ENCODE measurements around the gene SLC25A36.
A peak's percentile ranks its signal among the peaks of the same experiment; 100 is the strongest.

Gene SLC25A36

GRCh38 chr3:140903196-140903595 is 38.4 kb upstream of the SLC25A36 start:
- TF ChIP-seq REST (IDR thresholded peaks at IDR 0.05; ENCODE audit: insufficient read depth in 1 of 2, low read depth in 2 of 2, low read length in 2 of 2) (no peak), TAF1 (IDR thresholded peaks at IDR 0.05; ENCODE audit: borderline replicate concordance, insufficient read depth, low read length) (no peak), FOXP2 (optimal IDR thresholded peaks at IDR 0.05; ENCODE audit: borderline replicate concordance, extremely low read depth, extremely low read length, insufficient read depth) (no peak), SIN3A (IDR thresholded peaks at IDR 0.05; ENCODE audit: borderline replicate concordance, insufficient read depth, low read length) (no peak), POLR2AphosphoS5 (IDR thresholded peaks at IDR 0.05; ENCODE audit: low read depth, low read length) (no peak)

DNA sequence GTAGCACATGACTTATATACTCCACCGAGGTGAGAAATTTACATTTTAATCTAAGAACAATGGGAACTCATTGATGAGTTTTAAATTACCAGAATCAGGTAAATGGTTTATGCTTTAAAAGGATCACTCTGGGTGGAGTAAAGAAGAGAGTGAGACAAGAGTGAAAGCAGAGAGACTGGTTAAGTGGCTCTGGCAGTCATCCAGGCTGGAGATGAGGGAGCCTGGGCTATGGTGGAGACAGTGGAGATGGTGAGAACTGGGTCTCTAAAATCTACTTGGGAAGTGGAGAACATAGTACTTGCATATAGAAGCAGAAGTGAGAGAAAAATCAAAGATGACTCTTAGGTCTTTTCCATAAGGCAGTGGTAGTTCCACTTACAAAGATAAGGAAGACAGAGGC is 37.1 kb upstream of the SLC25A36 start:
- no peak for TF ChIP-seq POLR2AphosphoS5 (IDR thresholded peaks at IDR 0.05; ENCODE audit: low read depth, low read length)
- no peak for TF ChIP-seq FOXP2 (optimal IDR thresholded peaks at IDR 0.05; ENCODE audit: borderline replicate concordance, extremely low read depth, extremely low read length, insufficient read depth)
- no peak for TF ChIP-seq SIN3A (IDR thresholded peaks at IDR 0.05; ENCODE audit: borderline replicate concordance, insufficient read depth, low read length)
- TF ChIP-seq REST (IDR thresholded peaks at IDR 0.05; ENCODE audit: insufficient read depth in 1 of 2, low read depth in 2 of 2, low read length in 2 of 2): no peak
- TF ChIP-seq TAF1 (IDR thresholded peaks at IDR 0.05; ENCODE audit: borderline replicate concordance, insufficient read depth, low read length): no peak

DNA sequence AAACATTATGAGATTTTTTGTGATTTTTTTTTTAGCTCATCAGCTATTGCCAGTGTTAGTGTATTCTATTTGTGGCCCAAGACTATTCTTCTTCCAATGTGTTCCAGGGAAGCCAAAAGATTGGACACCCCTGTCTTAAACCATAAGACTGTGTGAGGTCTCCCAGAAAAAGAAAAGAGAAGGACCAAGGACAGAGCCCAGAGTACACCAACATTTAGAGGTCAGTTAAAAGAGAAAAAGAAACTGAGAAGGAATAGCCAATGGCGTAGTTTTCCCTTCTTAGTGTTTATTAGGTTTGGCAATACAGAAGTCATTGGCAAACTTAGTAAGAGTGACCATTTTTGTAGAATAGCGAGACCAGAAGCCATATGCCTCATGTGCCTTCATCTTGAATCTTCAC is 36.1 kb upstream of the SLC25A36 start:
- TF ChIP-seq REST (IDR thresholded peaks at IDR 0.05; ENCODE audit: insufficient read depth in 1 of 2, low read depth in 2 of 2, low read length in 2 of 2) (peak in 1 of 2 experiments; percentile 21; a peak in 1 of 4 replicates), TAF1 (IDR thresholded peaks at IDR 0.05; ENCODE audit: borderline replicate concordance, insufficient read depth, low read length) (no peak), SIN3A (IDR thresholded peaks at IDR 0.05; ENCODE audit: borderline replicate concordance, insufficient read depth, low read length) (no peak)

GRCh38 chr3:140906785-140907184 is 34.9 kb upstream of the SLC25A36 start:
- TF ChIP-seq TAF1 (IDR thresholded peaks at IDR 0.05; ENCODE audit: borderline replicate concordance, insufficient read depth, low read length): no peak
- TF ChIP-seq SIN3A (IDR thresholded peaks at IDR 0.05; ENCODE audit: borderline replicate concordance, insufficient read depth, low read length): no peak
- no peak for TF ChIP-seq REST (IDR thresholded peaks at IDR 0.05; ENCODE audit: insufficient read depth in 1 of 2, low read depth in 2 of 2, low read length in 2 of 2)
- TF ChIP-seq POLR2AphosphoS5 (IDR thresholded peaks at IDR 0.05; ENCODE audit: low read depth, low read length): no peak
- TF ChIP-seq FOXP2 (optimal IDR thresholded peaks at IDR 0.05; ENCODE audit: borderline replicate concordance, extremely low read depth, extremely low read length, insufficient read depth): no peak

GRCh38 chr3:140910860-140911259 is 30.8 kb upstream of the SLC25A36 start:
- TF ChIP-seq REST (IDR thresholded peaks at IDR 0.05; ENCODE audit: insufficient read depth in 1 of 2, low read depth in 2 of 2, low read length in 2 of 2) (no peak), FOXP2 (optimal IDR thresholded peaks at IDR 0.05; ENCODE audit: borderline replicate concordance, extremely low read depth, extremely low read length, insufficient read depth) (no peak), POLR2AphosphoS5 (IDR thresholded peaks at IDR 0.05; ENCODE audit: low read depth, low read length) (no peak), SIN3A (IDR thresholded peaks at IDR 0.05; ENCODE audit: borderline replicate concordance, insufficient read depth, low read length) (no peak), TAF1 (IDR thresholded peaks at IDR 0.05; ENCODE audit: borderline replicate concordance, insufficient read depth, low read length) (no peak)

All from PFSK-1 (cell line).